Measurements from ENCODE around the gene CASP5.

Gene CASP5

DNA sequence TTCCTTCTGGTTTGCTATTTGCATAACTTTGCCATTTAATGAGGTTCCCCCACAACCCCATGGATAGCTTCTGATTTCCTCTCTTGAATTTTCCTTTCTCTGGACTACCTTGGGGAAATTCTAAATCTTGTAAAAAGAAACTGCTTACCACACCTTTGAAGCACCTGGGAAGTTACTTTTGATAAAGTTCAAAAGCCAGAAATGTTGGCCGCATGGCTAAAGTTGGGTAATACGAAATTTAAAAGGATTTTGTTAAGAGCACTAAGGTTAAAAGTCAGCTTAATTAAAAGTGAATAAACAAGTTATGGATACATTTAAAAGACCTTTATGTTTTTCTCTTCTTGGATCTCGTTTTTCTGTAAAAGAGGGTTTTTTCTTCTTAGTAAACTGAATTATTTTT, 60.1 kb downstream of the CASP5 start:
- Histone ChIP-seq H3K27ac (no peak overlapping the region), H3K27me3 (replicated peaks) (no peaks in the 10 kb centered on the region), H3K36me3 (replicated peaks) (no peaks in the 10 kb centered on the region), H3K4me3 (ENCODE audit: low read depth, low read length) (no peak overlapping the region)
- no peak for DNase-seq
- in situ Hi-C loops (cut with HindIII; ENCODE audit: low pct_ligation_motif_present, low sequenced_read_pairs) = no loop called here
- TF ChIP-seq, protein P1, sequence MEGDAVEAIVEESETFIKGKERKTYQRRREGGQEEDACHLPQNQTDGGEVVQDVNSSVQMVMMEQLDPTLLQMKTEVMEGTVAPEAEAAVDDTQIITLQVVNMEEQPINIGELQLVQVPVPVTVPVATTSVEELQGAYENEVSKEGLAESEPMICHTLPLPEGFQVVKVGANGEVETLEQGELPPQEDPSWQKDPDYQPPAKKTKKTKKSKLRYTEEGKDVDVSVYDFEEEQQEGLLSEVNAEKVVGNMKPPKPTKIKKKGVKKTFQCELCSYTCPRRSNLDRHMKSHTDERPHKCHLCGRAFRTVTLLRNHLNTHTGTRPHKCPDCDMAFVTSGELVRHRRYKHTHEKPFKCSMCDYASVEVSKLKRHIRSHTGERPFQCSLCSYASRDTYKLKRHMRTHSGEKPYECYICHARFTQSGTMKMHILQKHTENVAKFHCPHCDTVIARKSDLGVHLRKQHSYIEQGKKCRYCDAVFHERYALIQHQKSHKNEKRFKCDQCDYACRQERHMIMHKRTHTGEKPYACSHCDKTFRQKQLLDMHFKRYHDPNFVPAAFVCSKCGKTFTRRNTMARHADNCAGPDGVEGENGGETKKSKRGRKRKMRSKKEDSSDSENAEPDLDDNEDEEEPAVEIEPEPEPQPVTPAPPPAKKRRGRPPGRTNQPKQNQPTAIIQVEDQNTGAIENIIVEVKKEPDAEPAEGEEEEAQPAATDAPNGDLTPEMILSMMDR (IDR thresholded peaks at IDR 0.05; ENCODE audit: low read depth, low read length, missing control alignments) = no peak

DNA sequence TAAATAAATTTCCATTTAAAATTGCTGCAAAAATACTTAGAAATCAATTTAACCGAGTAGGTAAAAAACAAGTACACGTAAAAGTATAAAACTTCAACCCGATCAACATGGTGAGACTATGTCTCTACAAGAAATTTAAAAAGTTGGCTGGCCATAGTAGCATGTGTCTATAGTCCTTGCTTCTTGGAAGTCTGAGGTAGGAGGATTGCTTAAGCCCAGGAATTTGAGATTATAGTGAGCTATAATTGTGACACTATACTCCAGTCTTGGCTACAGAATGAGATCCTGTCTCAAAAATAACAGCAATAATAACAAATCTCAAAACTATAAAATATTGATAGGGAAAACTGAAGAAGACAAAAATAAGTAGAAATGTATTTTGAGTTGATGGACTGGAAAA, 65.7 kb downstream of the CASP5 start:
- Histone ChIP-seq H3K36me3 (replicated peaks) (peaks cover 2% of the 10 kb centered on the region), H3K27ac (no peak overlapping the region), H3K4me3 (ENCODE audit: low read depth, low read length) (no peak overlapping the region), H3K27me3 (replicated peaks) (no peaks in the 10 kb centered on the region)
- TF ChIP-seq, protein P1 (IDR thresholded peaks at IDR 0.05; ENCODE audit: low read depth, low read length, missing control alignments) = no peak
- DNase-seq = no peak
- in situ Hi-C loops (cut with HindIII; ENCODE audit: low pct_ligation_motif_present, low sequenced_read_pairs) = no loop called here

GRCh38 chr11:104956528-104956927, 66.4 kb downstream of the CASP5 start:
- no peak overlapping the region for H3K27ac ChIP-seq
- no peak for DNase-seq
- no peaks in the 10 kb centered on the region for H3K27me3 ChIP-seq (replicated peaks)
- in situ Hi-C loops (cut with HindIII; ENCODE audit: low pct_ligation_motif_present, low sequenced_read_pairs) = no loop called here
- TF ChIP-seq, protein P1 (IDR thresholded peaks at IDR 0.05; ENCODE audit: low read depth, low read length, missing control alignments) = no peak
- H3K4me3 ChIP-seq (ENCODE audit: low read depth, low read length) = no peak overlapping the region
- H3K36me3 ChIP-seq (replicated peaks) = peaks cover 2% of the 10 kb centered on the region

GRCh38 chr11:104946907-104947306, 76.1 kb downstream of the CASP5 start:
- DNase-seq = peak; percentile 47
- Histone ChIP-seq H3K36me3 (replicated peaks) (peaks cover 9% of the 10 kb centered on the region), H3K27me3 (replicated peaks) (no peaks in the 10 kb centered on the region), H3K4me3 (ENCODE audit: low read depth, low read length) (no peak overlapping the region), H3K27ac (no peak overlapping the region)
- TF ChIP-seq, protein P1 (IDR thresholded peaks at IDR 0.05; ENCODE audit: low read depth, low read length, missing control alignments) = peak; percentile 50
- in situ Hi-C loops (cut with HindIII; ENCODE audit: low pct_ligation_motif_present, low sequenced_read_pairs) = no loop called here
